NT2/D1 (cell line): Measurements from ENCODE around the gene TKFC.

Source experiments
- YY1 ChIP-seq: IDR thresholded peaks from 2 replicates; pipeline ENCODE4 v1.6.1; 2011; ENCODE audit not compliant: insufficient read length, insufficient read depth
- ZNF274 ChIP-seq: IDR thresholded peaks from 2 replicates; pipeline ENCODE4 v1.6.1; 2011; ENCODE audit warnings: mild to moderate bottlenecking, low read depth, low read length

DNA sequence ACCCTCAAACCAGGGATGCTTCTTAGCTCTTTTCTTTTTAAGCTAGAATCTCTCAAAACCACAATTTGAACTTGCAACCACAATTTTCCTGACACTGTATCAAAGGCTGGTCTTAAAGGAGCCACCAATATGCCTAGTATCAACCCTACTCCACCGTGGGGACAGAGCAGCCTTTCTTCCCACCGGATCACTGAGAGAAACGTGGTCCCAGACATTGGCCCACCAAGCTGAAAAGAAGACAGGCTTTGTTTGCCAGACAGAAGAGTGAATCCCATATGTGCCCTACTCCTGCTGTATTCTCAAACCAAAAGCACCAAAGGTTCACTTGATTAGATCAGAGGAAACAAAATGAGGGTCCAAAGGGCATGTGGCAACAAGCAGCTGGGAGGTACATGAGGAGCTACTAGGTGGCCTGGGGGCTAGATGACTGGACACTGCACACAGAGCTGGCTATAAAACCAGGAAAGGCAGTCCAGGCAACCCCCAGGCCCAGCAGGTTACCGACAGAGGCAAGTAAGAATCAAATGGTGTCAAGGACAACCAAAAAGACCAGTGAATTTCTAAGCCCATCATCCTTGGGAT, 34.3 kb upstream of the TKFC start:
- TF ChIP-seq YY1 (no peak), ZNF274 (no peak)
